ENCODE data around the gene CHRNB4.

The CHRNB4 gene

GRCh38 chr15:78672285-78673014, 31.4 kb upstream of the CHRNB4 start:
- Histone ChIP-seq H3K27ac (replicated peaks) (no peak overlapping the region), H3K4me3 (replicated peaks; ENCODE audit: insufficient read depth, low read length) (no peak overlapping the region), H3K27me3 (ENCODE audit: insufficient read depth, poor library complexity, severe bottlenecking) (no peaks in the 10 kb centered on the region)
- no peak for DNase-seq (ENCODE audit: low read depth in 1 of 2, low spot score in 1 of 2)
- TF ChIP-seq POLR2AphosphoS5 (IDR thresholded peaks at IDR 0.05; ENCODE audit: low read depth): no peak

GRCh38 chr15:78671626-78672211, 30.7 kb upstream of the CHRNB4 start:
- Histone ChIP-seq H3K27ac (replicated peaks) (no peak overlapping the region), H3K4me3 (replicated peaks; ENCODE audit: insufficient read depth, low read length) (no peak overlapping the region), H3K27me3 (ENCODE audit: insufficient read depth, poor library complexity, severe bottlenecking) (no peaks in the 10 kb centered on the region)
- TF ChIP-seq POLR2AphosphoS5 (IDR thresholded peaks at IDR 0.05; ENCODE audit: low read depth): no peak
- no peak for TF ChIP-seq REST (IDR thresholded peaks at IDR 0.05; ENCODE audit: insufficient replicate concordance, low read depth)
- TF ChIP-seq CTCF (IDR thresholded peaks at IDR 0.05; ENCODE audit: insufficient read depth, low read length): no peak
- TF ChIP-seq SPI1 (IDR thresholded peaks at IDR 0.05; ENCODE audit: borderline replicate concordance, low read depth): no peak
- no peak for TF ChIP-seq GABPA (IDR thresholded peaks at IDR 0.05; ENCODE audit: low read depth)
- no peak for DNase-seq (ENCODE audit: low read depth in 1 of 2, low spot score in 1 of 2)

- Histone ChIP-seq H3K27me3 (ENCODE audit: insufficient read depth, poor library complexity, severe bottlenecking) (no peaks in the 10 kb centered on the region), H3K27ac (replicated peaks) (no peak overlapping the region), H3K4me3 (replicated peaks; ENCODE audit: insufficient read depth, low read length) (no peak overlapping the region)
- TF ChIP-seq SPI1 (IDR thresholded peaks at IDR 0.05; ENCODE audit: borderline replicate concordance, low read depth): no peak
- no peak for TF ChIP-seq CTCF (IDR thresholded peaks at IDR 0.05; ENCODE audit: insufficient read depth, low read length)
- TF ChIP-seq REST (IDR thresholded peaks at IDR 0.05; ENCODE audit: insufficient replicate concordance, low read depth): no peak
- TF ChIP-seq POLR2AphosphoS5 (IDR thresholded peaks at IDR 0.05; ENCODE audit: low read depth): no peak
- TF ChIP-seq GABPA (IDR thresholded peaks at IDR 0.05; ENCODE audit: low read depth): no peak
- DNase-seq (ENCODE audit: low read depth in 1 of 2, low spot score in 1 of 2): no peak
Measured at GRCh38 chr15:78668987-78669386, 28.0 kb upstream of the CHRNB4 start.

- no peaks in the 10 kb centered on the region for H3K27me3 ChIP-seq (ENCODE audit: insufficient read depth, poor library complexity, severe bottlenecking)
- no peak for DNase-seq (ENCODE audit: low read depth in 1 of 2, low spot score in 1 of 2)
- no peak overlapping the region for H3K4me3 ChIP-seq (replicated peaks; ENCODE audit: insufficient read depth, low read length)
- TF ChIP-seq CTCF (IDR thresholded peaks at IDR 0.05; ENCODE audit: insufficient read depth, low read length): no peak
- no peak for TF ChIP-seq GABPA (IDR thresholded peaks at IDR 0.05; ENCODE audit: low read depth)
- no peak for TF ChIP-seq POLR2AphosphoS5 (IDR thresholded peaks at IDR 0.05; ENCODE audit: low read depth)
- no peak for TF ChIP-seq REST (IDR thresholded peaks at IDR 0.05; ENCODE audit: insufficient replicate concordance, low read depth)
- H3K27ac ChIP-seq (replicated peaks): no peak overlapping the region
Measured at GRCh38 chr15:78667578-78668236, 26.7 kb upstream of the CHRNB4 start.
